Heart left ventricle (tissue), 13 donors: Measurements from ENCODE around the gene TXN.

ENCODE experiments used
- POLR2A ChIP-seq, 2 donors: fragments of 450-650 bp; IDR thresholded peaks; one replicate each; pipeline ENCODE4 v1.6.1; 2017; ENCODE audit warnings: antibody characterized with exemption in 2 of 2, mild to moderate bottlenecking in 2 of 2, moderate library complexity in 2 of 2
- TF ChIP-seq, protein P1 (sequence below), 12 donors: fragments of 200-600 bp; sonication (generic) in 4 of 12; IDR thresholded peaks; one replicate each; pipeline versions ENCODE4 v1.5.0 to v1.8.0; 2018 to 2022; ENCODE audit warnings: antibody characterized with exemption in 12 of 12, mild to moderate bottlenecking in 5 of 12
- donor health status: ischemic (EF 13 %, LVEDD 7.1; RV severe dilation, severe dysfunction).
- donor health status: DM: no; HTN: yes; CAD: no.
- donor health status: DM: no; HTN: no; CAD: no.
- donor health status: ischemic (EF 25% LVEDD 6.9; RV normal size, moderate dysfunction).
- donor health status: ischemic (EF 25% LVEDD 5.7; RV mildly dilated, moderate dysfunction).
- donor health status: ischemic (EF 35%, LVEDD 5.7; RV mildly dilated, moderate dysfunction).
- donor health status: nonischemic (EF 11% LVEDD 7.7; RV severe dilation, severe dysfunction).
- donor health status: DM: yes; HTN: yes; CAD: no.
- donor health status: PGD.
- donor health status: ischemic (EF 29% LVEDD 5.4; RV normal size, mild dysfunction).
- donor health status: nonischemic (EF 23%, LVEDD 6.1; RV moderate dilation, normal function).

DNA sequence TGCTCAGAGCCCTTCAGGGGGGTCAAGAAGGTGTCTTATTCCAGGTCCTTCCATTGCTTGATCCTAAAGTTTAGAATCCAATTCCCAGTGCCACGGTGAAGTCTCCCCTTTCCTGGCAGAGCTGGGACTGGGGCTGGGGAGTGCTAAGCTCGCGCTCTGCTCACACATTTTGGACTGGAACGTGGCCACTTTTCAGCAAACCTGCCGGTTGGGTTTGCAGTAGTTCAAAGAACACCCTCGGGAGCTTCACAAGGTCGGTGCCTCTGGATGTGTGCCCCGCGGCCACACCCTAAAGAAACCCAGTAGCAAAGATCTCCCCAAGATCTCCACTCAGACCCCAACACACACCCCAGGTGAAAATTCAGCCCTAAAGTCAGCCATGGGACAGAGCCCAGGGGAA, 48.3 kb downstream of the TXN start, which contains the start of gene C9orf152:
- TF ChIP-seq, protein P1, sequence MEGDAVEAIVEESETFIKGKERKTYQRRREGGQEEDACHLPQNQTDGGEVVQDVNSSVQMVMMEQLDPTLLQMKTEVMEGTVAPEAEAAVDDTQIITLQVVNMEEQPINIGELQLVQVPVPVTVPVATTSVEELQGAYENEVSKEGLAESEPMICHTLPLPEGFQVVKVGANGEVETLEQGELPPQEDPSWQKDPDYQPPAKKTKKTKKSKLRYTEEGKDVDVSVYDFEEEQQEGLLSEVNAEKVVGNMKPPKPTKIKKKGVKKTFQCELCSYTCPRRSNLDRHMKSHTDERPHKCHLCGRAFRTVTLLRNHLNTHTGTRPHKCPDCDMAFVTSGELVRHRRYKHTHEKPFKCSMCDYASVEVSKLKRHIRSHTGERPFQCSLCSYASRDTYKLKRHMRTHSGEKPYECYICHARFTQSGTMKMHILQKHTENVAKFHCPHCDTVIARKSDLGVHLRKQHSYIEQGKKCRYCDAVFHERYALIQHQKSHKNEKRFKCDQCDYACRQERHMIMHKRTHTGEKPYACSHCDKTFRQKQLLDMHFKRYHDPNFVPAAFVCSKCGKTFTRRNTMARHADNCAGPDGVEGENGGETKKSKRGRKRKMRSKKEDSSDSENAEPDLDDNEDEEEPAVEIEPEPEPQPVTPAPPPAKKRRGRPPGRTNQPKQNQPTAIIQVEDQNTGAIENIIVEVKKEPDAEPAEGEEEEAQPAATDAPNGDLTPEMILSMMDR (IDR thresholded peaks at IDR 0.05): no peak
- no peak for TF ChIP-seq POLR2A (IDR thresholded peaks at IDR 0.05)
